Stimulated activated CD8-positive, alpha-beta memory T cell treated with anti-CD3 and anti-CD28 coated beads, Interleukin-7, amount 100 ng/mL, for 1 hour (primary cell): Measurements from ENCODE around the gene MAD1L1.
"Not testable (repeated sequence)": the region's sequence is repeated elsewhere in the genome, so short reads cannot be mapped to it uniquely, and the experiment has no call there.

Experiments
- DNase-seq, 2 donors: peaks; one replicate each; pipeline ENCODE4 v3.0.0-alpha.2; 2020; ENCODE audit warnings: low read depth in 2 of 2

The MAD1L1 gene

DNA sequence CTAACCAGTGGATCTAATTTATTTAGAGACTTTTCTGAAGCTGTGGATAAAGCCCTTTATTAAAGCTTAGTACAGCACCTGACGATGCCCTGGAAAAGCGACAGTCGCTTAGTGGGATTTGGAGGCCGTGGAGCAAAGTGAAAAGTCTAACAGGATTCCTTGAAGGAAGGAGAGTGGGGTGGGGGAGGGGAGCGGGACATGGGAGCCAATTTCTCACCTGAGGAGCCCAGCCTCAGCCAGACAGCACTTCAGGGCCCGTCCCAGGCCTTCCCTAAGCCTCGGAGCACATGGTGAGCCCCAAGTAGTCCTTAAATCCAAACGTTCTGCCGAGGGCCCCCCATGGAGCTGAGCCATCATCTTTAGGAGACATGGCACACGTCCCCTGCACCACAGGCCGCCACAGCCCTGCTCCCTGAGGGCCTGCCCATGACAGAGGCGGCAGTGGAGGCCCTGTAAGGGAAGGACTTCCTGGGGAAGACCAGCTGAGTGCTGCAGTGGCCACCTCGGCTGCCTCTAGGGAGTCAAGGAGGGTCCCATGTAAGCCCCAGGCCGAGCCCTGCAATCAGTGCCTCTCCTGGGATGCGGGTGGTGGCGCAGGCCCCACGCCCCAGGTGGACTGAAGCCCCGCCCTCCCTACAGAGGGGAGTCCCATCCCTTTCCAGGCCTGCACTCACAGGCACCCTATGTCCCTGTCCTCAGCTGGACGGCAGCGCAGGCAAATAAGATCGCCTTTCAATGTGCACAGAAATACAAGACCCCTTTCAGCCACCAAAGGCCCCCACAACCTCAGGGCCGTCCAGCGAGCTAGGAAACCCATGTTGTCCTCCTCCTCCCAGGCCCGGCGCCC lies 187.0 kb downstream of the MAD1L1 start:
- DNase-seq = no peak

DNA sequence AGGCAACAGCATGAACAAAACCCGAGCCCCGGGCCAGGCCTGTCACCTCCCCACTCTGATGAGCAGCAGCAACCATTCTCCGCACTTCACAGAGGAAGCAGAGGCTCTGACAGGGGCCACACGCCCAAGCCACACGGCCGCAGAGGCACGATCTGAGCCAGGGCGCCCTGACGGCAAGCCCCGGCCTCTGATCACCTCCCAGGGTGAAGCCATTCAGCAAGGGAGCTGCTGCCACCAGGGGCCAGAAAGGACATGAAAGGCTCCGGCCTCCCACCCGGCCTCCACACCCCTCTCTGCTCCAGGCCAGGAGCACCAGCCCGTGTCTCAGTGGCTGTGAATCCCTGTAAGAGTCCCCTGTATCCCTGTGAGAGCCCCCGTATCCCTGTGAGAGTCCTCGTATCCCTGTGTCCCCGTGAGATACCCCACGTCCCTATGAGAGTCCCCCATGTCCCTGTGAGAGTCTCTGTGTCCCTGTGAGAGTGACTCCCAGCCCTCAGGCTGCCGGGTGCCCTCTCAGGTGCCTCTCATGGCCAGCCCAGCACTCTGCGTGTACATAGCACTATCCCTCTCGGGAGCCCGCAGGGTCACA lies 187.8 kb downstream of the MAD1L1 start:
- DNase-seq = no peak

DNA sequence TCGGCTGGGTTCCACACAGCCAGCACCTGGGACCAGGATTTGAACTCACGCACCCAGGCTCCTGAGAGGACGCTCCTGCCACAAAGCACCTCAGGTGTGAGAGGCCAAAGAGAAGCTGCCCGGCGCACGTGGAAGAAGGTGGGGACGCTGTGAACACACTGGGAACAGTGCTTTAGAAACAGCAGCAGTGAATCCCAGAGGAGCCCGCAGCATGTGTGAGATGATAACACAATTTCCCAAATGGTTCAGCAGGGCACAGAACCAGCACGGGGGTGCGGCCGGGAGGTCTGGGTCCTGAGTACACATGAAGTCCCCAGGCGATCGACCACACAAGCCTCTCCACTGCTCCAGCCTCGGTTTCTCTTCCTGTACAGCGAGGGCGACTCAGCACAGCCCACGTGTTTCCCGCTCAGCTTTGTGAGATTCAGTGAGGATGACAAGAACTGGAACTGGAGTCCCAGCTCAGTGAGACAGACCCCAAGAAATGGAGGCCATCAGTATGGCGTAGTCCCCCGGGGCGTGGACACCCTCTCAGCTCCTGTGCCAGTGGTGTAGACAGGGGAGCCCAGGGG lies 188.3 kb downstream of the MAD1L1 start:
- no peak for DNase-seq

DNA sequence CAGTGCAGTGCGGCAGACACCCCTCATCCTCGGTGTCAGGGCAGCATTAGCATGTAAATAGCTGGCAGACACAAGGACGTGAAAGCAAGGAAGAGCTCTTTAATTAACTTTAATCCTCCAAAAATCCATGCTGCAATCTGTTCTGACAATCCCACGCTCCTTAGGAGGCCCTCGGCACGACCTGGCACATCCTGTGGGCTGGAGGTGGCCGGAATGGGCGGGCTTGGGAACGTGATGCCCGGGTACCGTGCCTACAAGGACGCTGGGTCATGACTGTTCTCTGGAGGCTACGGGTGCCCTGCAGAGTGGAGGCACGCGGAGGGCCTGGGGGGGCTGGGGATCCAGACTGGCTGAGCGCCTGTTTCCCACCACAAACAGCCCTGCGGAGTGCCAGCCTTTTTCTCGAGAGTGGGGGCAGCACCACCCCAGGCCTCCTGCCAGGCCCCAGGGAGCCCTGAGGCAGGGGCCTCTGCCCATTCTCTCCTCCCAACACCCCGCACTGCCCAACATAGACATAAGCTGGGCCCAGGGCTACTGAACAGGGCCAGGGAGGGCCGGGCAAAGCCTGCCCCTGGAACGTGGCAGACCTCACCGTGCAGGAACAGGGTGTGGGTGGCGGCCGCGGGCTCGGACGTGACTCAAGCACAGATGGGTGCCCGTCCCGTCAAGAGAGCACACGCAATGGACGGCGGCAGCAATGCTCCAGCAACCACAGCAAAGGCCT lies 189.3 kb downstream of the MAD1L1 start:
- no peak for DNase-seq

DNA sequence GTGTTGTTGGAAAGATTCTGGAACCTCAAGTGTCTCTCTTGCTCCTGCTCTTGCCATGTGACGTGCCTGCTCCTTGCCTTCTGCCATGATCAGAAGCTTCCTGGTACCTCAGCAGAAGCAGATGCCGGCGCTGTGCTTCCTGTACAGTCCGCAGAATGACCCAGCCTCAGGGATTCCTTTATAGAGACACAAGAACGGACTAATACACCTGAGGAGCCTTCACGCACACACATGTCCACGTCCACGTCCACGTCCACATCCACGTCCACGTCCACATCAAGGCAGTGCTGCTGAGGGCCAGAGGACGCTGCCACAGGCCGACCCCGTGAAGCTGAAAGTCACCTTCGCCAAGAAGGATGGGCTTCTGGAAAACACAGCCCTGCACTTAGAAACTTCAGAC lies 190.1 kb downstream of the MAD1L1 start:
- DNase-seq = no peak

DNA sequence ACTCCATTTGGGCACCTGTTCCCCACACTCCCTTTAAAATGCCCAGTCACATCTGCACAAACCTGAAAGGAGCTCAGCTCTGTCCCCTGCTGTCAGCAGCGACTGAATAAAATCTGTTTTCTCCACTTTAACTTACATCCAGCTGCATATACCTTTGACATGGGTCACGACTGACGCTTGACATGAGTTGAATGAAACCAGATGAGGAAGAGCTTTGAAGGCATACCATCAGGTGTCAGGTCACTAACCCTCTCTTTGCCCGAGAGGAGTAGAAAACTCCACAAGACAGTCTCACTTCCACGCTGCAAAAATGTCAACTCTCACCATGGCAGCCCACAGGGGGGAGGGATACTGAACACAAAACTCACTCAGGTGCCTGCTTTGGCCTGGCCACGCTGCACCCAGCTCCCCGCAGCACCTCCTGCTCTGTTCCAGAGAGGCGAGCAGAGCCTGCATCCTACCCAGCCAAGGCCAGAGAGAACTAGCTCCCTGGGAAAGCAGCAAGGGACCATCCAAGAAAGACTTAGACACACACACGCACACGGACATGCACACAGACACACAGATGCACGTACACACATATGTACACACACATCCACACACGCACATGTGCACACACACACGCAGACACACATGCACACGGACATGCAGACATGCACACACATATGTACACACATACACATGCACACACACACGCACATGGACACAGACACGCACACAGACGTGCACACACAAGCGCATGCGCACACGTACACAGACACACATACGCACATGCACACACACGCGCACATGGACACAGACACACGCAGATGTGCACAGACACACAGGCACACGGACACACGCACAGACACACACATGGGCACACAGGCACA lies 191.0 kb downstream of the MAD1L1 start:
- DNase-seq = no peak

DNA sequence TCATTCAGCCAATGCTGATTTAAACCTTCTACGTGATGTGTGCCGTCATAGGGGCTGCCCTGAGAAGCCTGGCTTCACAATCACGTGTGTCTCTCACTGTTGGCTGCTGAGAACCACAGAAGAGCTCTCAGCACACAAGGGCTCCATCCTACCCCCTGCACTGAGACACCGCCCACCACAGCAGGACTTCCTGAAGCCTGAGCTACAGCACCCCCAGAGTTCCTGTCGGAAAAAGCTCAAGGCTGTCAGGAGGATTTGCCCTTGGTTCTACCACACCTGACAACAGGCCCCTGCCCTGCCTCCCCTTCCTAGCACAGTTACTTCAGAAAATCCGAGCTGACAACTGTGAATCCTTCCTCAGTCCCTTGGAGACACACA lies 191.9 kb downstream of the MAD1L1 start:
- no peak for DNase-seq

DNA sequence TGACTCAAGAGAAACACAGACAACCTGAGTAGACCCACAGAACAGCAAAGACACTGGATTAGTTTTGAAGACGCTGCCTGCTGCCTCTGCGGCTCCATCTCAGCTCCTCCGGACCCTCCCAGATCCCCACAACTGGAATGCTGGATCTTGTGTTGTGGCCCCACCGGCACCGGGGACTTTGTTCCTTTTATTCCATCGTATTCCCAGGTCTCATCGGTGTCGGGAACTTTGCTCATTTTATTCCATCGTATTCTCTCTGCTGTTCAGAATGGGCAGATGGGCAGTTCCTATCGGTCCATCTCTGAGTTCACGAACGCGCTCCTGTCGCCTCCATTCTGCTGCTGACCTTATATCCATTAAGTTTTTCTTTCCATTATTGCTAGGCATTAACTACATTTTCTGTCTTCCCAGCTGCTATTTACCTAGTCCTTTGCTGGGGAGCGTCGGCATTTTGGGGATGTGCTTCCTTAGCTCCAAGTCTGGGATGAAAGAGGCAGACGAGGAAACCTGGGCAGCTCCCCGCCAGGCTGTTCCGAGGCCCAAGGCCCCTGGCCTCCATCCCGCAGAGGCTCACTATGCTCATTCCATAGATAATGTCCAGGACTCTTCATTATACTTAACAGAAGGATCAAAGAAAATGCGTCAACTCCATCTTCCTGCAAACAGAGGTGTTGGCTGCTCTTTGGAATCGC lies 192.4 kb downstream of the MAD1L1 start:
- no peak for DNase-seq

DNA sequence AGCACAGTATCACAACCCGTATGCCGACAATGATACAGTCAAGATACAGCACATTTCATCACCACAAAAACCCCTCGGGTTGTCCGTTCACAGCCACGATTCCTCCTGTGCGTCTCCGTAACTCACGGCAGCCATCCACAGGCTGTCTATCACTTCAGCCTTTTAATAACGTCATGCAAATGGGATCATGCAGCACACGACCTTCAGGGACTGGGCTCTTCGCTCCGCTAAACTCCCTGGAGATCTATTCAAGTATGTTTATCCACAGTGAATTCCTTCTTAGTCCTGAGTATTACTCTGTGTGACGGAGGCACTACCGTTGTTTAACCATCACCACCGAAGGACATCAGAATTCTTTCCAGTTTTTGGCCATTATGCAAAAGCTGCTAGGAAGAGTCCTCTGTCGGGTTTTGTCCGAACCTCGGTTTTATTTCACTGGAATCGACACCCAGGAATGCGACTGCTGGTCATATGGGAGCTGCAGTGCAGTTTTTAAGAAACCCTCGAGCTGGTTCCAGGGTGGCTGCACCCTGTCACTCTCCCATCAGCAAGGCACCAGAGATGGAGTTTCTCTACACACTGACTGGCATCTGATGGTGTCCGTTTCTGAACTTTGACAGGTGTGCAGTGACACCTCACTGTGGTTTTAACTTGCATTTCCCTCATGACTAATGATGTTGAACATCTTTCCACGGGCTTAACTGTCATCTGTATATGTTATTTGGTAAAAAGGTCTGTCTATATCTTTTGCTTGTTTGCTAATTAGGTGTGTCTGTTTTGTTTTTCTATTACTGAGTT lies 193.6 kb downstream of the MAD1L1 start:
- no peak for DNase-seq

DNA sequence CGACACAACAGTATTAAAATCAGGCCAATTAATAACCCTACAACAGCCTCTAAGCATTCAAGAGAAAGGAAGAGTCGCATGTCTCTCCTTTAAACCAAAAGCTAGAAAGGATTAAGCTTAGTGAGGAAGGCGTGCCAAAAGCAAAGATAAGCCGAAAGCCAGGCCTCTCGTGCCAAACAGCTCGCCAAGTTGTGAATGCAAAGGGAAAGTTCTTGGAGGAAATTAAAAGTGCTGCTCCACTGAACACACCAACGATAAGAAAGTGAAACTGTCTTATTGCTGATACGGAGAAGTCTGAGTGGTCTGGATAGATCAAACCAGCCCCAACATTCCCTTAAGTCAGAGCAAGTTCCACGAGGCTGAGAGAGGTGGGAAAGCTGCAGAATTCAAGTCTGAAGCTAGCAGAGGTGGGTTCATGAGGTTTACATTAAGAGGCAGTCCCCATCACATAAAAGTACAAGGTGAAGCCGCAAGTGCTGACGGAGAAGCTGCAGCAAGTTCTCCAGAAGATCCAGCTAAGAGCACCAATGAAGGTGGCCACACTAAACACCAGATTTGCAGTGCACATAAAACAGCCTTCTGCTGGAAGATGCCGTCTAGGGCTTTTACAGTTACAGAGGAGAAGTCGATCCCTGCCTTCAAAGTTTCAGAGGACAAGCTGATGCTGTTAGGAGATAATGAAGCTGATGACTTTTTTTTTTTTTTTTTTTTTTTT lies 194.8 kb downstream of the MAD1L1 start:
- DNase-seq = no peak

DNA sequence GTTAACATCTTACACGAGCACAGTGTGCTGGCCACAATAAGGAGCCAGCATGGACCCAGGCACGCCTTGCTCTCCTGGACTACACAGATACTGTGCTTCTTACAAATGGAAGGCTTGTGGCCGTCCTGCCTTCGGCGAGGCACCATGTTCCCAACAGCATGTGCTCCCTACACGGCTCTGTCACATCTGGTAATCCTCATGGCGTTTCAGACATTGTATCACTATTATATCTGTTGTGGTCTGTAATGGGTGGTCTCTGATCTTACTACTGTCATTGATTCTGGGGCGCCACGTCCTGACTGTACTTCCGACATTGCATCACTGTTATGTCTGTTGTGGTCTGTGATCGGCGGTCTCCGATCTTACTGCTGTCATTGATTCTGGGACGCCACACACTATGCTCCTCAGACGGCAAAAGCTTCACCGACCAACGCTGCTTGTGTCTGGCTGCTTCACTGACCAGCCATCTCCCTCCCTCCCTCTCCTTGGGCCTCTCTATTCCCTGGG lies 195.4 kb downstream of the MAD1L1 start:
- no peak for DNase-seq

DNA sequence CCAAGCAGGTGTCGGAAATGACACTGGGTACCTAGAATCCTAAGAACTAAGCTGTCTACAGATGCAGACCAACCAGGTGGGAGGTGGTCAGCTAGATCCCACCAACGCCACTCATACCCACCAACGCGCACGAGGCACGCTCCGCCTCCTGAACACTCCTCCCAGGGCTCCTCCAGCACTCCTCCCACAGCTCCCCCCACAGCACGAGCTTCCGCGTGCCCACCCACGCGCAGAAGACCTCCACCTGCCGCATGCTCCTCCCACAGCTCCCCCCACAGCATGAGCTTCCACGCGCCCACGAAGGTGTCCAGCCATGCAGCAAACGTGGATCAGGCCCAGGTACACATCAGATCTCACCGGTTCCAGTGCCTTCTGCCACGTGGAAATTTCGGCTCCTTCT lies 196.0 kb downstream of the MAD1L1 start:
- DNase-seq = no peak

DNA sequence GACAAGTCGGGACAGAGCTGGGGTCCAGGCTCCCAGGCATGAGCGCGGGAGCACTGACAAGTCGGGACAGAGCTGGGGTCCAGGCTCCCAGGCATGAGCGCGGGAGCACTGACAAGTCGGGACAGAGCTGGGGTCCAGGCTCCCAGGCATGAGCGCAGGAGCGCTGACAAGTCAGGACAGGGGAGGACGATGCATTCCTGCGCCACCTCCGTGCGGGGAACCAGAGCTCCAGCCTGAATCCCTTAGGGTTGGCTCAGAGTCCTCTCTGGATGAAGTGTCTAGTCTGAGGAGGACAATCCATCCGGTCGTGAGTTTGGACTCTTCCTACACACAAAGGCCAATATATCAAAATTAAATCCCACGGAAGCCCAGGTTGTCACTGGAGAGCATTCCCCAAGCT lies 196.5 kb downstream of the MAD1L1 start:
- DNase-seq = not testable (repeated sequence)

DNA sequence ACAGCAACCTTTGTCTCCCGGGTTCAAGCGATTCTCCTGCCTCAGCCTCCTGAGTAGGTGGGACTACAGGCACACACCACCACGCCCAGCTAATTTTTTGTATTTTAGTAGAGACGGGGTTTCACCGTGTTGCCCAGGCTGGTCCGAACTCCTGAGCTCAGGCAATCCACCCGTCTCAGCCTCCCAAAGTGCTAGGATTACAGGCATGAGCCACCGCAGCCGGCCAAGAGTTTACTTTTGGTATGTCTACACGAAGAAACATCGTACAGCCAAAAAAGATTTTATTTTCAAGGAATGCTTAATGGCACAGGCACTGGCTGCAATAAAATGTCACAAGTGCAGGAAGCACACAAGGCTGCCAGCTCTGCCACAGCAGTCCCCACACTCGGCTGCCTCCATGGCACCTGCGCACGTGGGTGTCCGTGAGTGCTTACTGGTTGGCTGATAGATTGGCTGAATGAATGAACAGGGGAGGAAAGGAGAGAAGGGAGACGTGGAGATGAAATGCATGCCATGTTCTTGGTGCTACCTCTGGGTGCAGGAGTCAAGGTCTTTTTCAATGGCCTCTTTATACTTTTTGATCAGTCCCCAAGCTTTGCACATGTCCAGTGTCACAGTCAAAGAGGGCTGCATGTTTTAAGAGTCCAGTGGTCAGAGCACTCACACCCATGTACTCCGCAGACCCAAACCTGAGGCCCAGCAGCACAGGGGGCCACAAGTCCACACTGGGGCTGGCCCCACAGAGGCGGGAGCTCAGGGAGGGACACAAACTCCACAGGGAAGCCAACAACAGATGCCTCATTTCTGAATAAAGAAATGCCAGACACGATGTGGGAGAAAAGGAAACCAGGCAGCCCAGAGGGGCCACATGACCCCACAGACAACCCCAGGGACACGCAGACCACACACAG lies 198.2 kb downstream of the MAD1L1 start:
- no peak for DNase-seq

DNA sequence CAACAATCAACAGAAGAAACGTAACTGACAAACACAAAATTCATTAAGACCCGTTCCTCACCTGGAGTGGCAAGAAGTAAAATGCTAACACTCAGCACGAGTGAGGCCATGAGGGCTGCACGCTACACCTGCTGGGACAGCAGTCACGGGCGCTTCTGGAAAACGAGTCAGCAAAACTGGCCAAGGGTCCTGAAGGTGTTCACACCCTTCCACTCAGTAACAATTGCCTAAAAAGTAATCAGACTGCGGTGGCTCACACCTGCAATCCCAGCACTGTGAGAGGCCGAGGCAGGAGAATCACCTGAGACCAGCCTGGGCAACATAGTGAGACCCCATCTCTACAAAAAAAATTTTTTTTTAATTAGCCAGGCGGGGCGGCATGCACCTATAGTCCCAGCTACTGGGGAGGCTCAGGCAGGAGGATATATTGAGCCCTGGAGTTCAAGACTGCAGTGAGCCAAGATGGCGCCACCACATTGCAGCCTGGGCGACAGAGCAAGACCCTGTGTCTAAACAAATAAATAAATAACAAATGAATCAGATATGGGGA lies 199.1 kb downstream of the MAD1L1 start:
- no peak for DNase-seq

DNA sequence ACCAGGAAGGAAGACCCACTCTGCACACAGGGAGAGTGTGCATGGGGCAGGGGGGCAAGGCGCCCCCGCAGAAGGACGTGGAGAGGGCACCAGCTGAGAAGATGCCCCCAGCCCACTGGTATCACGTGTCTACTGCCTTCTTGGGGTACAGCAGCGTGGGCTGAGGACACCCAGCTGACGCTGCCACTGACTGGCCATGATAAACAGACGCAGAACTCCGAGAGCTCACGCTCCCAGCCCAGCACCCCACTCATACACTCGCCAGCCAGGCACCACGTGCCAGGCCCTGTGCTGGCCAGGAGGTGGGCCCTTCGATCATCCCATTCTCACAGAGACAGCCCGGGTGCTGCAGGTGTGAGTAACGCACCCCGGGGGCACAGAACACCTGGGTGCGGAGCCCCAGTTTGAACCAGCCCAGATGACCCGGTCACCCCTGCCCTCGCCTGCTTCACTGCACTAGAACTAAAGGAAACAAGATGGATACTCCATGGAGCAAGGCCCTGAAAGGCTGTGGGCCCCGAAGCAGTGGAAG lies 199.8 kb downstream of the MAD1L1 start:
- DNase-seq = no peak

DNA sequence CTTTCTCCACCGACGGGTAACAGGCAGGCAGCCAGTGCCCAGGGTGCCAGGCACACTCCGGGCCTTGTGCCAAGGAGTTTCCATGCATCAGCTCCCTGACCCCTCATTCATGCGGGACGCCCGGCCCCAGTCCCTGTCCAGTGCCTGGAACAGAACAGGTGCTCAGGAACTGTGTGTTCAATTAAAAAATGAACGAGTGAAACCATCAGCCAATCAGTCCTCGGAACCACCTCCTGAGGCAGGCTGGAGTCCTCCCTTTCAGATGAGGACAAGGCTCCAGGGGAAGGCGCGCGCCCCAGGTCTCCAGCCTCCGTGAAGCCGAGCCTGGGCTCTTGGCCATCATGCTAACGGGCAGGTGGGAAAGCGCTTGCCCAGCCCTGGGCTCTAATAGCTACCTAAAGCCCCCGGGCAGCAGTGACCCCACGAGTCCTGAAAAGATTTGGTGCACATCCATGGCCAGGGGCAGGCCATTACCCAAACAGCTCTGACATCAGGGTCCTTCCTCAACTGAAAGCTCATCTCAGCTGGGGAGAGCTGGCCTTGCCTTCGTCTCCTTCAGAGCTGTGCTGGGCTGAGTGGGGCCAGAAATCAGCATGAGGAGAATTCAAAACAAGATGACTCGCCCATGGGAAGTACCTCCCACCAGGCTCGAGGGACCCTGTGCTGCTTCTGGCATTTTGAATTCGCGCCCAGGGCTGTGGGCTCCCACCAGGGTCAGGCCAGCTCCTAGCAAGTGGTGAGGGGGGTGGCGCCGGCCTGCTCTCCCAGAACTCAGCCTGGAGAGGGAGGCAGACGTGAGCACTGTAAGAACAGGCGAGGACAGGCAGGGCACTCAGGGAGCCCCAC lies 200.5 kb downstream of the MAD1L1 start:
- no peak for DNase-seq
